ENCODE results near the gene EYA2. TPM values are rescaled to one million over a fixed set of nuclear protein-coding genes. Genes with fewer than 3 reads are reported as not detected.

Gene EYA2
- total RNA-seq, 1 donor from 2014 or later = not detected

DNA sequence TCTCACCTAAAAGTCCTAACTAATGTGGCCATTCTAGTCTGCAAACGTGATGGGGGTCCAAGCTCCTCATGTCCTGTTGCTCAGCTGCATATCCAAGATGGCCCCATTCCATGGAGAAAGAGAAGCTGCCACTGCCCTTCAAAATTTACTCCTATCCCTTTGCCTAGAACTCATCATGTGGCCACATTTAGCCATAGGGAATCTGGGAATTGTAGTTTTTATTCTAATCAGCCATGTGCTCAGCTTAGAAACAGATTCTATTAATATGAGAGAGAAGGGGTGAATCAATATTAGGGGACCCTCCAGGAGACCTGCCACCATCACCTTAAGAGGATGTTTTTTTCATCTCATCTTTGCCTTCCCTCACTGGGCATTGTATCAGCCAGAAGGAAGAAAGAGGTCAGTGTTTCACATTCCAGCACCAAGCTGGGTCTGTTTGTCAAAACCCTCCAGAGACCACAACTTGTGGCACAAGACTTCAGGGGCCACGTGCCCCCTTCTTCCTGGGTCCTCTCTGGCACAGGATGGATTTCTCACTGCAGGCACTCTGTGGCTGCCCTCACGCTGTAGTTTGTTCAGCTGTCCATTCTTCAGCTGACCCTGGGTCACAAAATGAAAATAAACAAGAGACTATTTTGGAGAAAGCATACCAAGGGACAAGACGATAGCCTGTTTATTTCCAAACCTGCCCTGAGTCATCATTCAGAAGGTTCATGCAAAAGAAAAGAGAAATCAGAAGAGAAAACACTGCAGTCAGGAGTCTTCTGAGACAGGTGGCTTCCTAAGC is 172.0 kb downstream of the EYA2 start:
- TF ChIP-seq, protein P1, sequence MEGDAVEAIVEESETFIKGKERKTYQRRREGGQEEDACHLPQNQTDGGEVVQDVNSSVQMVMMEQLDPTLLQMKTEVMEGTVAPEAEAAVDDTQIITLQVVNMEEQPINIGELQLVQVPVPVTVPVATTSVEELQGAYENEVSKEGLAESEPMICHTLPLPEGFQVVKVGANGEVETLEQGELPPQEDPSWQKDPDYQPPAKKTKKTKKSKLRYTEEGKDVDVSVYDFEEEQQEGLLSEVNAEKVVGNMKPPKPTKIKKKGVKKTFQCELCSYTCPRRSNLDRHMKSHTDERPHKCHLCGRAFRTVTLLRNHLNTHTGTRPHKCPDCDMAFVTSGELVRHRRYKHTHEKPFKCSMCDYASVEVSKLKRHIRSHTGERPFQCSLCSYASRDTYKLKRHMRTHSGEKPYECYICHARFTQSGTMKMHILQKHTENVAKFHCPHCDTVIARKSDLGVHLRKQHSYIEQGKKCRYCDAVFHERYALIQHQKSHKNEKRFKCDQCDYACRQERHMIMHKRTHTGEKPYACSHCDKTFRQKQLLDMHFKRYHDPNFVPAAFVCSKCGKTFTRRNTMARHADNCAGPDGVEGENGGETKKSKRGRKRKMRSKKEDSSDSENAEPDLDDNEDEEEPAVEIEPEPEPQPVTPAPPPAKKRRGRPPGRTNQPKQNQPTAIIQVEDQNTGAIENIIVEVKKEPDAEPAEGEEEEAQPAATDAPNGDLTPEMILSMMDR (IDR thresholded peaks at IDR 0.05; ENCODE audit: insufficient read depth, low read length, poor library complexity, severe bottlenecking) = no peak
- DNase-seq (ENCODE audit: low read depth) = no peak
- H3K27me3 ChIP-seq (ENCODE audit: control insufficient read depth, insufficient read depth, low read length) = no peaks in the 10 kb centered on the region
- H3K36me3 ChIP-seq (ENCODE audit: control insufficient read depth, insufficient read depth, low read length) = no peaks in the 10 kb centered on the region
- H3K4me3 ChIP-seq (ENCODE audit: low read depth, low read length) = no peak overlapping the region

DNA sequence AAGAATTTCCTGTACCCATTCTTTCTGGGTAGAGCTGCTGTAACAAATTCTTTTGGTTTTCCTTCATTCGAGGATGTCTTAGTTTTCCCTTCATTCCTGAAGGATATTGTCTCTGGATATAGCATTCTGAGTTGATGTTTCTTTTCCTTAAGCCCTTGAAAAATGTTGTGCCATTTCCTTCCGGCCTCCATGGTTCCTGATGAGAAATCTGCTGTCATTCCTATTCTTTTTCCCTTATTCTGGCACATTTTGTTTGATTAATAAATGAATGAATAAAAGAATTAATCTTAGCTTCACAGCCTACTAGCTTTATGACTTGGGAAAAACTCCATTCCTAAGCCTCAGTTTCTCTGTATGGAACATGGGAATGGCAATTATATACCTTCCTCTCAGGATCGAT is 173.1 kb downstream of the EYA2 start:
- DNase-seq (ENCODE audit: low read depth) = no peak
- TF ChIP-seq, protein P1 (IDR thresholded peaks at IDR 0.05; ENCODE audit: insufficient read depth, low read length, poor library complexity, severe bottlenecking) = no peak
- no peaks in the 10 kb centered on the region for H3K36me3 ChIP-seq (ENCODE audit: control insufficient read depth, insufficient read depth, low read length)
- no peak overlapping the region for H3K4me3 ChIP-seq (ENCODE audit: low read depth, low read length)
- no peaks in the 10 kb centered on the region for H3K27me3 ChIP-seq (ENCODE audit: control insufficient read depth, insufficient read depth, low read length)

DNA sequence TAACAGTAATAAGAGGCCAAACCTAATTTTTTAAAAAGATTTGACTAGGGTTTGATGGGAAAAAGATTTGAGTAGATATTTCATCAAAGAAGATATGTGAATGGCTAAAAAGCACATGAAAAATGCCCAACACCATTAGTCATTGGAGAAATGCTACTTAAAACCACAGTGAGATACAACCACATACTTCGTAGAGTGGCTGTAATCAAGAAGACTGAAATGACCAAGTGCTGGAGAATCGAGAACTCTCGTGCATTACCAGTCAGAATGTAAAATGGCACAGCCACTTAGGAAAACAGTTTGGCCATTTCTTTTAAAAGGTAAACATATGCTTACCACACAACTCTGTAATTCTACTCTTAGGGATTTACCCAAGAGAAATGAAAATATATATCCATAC is 175.5 kb downstream of the EYA2 start:
- Histone ChIP-seq H3K27me3 (ENCODE audit: control insufficient read depth, insufficient read depth, low read length) (no peaks in the 10 kb centered on the region), H3K4me3 (ENCODE audit: low read depth, low read length) (no peak overlapping the region), H3K36me3 (ENCODE audit: control insufficient read depth, insufficient read depth, low read length) (no peaks in the 10 kb centered on the region)
- DNase-seq (ENCODE audit: low read depth) = no peak
- TF ChIP-seq, protein P1 (IDR thresholded peaks at IDR 0.05; ENCODE audit: insufficient read depth, low read length, poor library complexity, severe bottlenecking) = no peak

DNA sequence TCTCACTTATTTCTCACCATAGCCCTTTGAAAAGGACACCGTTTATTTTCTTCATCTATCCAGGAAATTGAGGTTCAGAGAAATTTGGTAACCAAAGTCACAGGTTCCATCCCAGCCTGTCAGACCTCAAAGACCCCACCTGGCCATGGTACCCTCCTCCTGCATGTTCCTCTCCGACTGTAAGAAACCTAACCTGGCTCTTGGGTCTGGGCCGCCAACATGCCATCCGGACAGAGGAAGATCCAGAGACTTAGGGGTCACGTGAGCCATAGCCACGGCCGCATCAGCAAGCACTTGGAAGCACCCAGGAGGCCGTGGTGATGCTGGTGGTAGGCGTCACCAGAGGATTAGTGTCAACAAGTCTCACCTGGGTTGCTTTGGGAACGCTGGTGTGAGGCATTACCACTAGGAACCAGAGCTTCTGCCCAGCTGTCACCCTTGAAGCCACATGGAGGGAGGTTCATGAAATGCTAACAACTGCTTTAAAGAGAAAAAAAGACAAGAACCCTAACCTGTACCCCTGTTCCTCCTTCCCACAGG is 177.1 kb downstream of the EYA2 start:
- no peak for DNase-seq (ENCODE audit: low read depth)
- TF ChIP-seq, protein P1 (IDR thresholded peaks at IDR 0.05; ENCODE audit: insufficient read depth, low read length, poor library complexity, severe bottlenecking) = no peak
- Histone ChIP-seq H3K27me3 (ENCODE audit: control insufficient read depth, insufficient read depth, low read length) (no peaks in the 10 kb centered on the region), H3K4me3 (ENCODE audit: low read depth, low read length) (no peak overlapping the region), H3K36me3 (ENCODE audit: control insufficient read depth, insufficient read depth, low read length) (no peaks in the 10 kb centered on the region)

GRCh38 chr20:47073766-47074475 is 179.3 kb downstream of the EYA2 start:
- no peaks in the 10 kb centered on the region for H3K27me3 ChIP-seq (ENCODE audit: control insufficient read depth, insufficient read depth, low read length)
- TF ChIP-seq, protein P1 (IDR thresholded peaks at IDR 0.05; ENCODE audit: insufficient read depth, low read length, poor library complexity, severe bottlenecking) = no peak
- no peaks in the 10 kb centered on the region for H3K36me3 ChIP-seq (ENCODE audit: control insufficient read depth, insufficient read depth, low read length)
- H3K4me3 ChIP-seq (ENCODE audit: low read depth, low read length) = no peak overlapping the region
- no peak for DNase-seq (ENCODE audit: low read depth)

All from kidney epithelial cell (primary cell).